ENCODE results near the gene RANBP1.

Gene RANBP1

GRCh38 chr22:20088263-20088648 is 27.6 kb upstream of the RANBP1 start:
- DNase-seq (ENCODE audit: low read depth) = no peak

GRCh38 chr22:20089226-20089976 is 26.5 kb upstream of the RANBP1 start:
- DNase-seq (ENCODE audit: low read depth) = no peak

- no peak for DNase-seq (ENCODE audit: low read depth)
These were observed 25.8 kb upstream of the RANBP1 start for GRCh38 chr22:20089977-20090729.

GRCh38 chr22:20090730-20091240 is 25.1 kb upstream of the RANBP1 start:
- DNase-seq (ENCODE audit: low read depth) = no peak

GRCh38 chr22:20091690-20092476 is 24.0 kb upstream of the RANBP1 start:
- no peak for DNase-seq (ENCODE audit: low read depth)

- no peak for DNase-seq (ENCODE audit: low read depth)
These were observed 23.4 kb upstream of the RANBP1 start for GRCh38 chr22:20092477-20092854.

GRCh38 chr22:20093418-20094196 is 22.3 kb upstream of the RANBP1 start:
- no peak for DNase-seq (ENCODE audit: low read depth)

GRCh38 chr22:20094197-20094807 is 21.6 kb upstream of the RANBP1 start:
- no peak for DNase-seq (ENCODE audit: low read depth)

GRCh38 chr22:20095521-20095920 is 20.4 kb upstream of the RANBP1 start:
- no peak for DNase-seq (ENCODE audit: low read depth)

GRCh38 chr22:20096574-20097420 is 19.1 kb upstream of the RANBP1 start:
- DNase-seq (ENCODE audit: low read depth) = no peak

- no peak for DNase-seq (ENCODE audit: low read depth)
These were observed 16.7 kb upstream of the RANBP1 start for GRCh38 chr22:20099099-20099711.

- no peak for DNase-seq (ENCODE audit: low read depth)
These were observed 14.3 kb upstream of the RANBP1 start for GRCh38 chr22:20101638-20102037.

GRCh38 chr22:20102203-20102780 is 13.6 kb upstream of the RANBP1 start:
- DNase-seq (ENCODE audit: low read depth) = no peak

GRCh38 chr22:20105456-20106204 is 10.3 kb upstream of the RANBP1 start:
- DNase-seq (ENCODE audit: low read depth) = no peak

- no peak for DNase-seq (ENCODE audit: low read depth)
These were observed 9.6 kb upstream of the RANBP1 start for GRCh38 chr22:20106205-20106848.

GRCh38 chr22:20106849-20107237 is 9.1 kb upstream of the RANBP1 start:
- DNase-seq (ENCODE audit: low read depth) = no peak

GRCh38 chr22:20107471-20107901 is 8.4 kb upstream of the RANBP1 start:
- DNase-seq (ENCODE audit: low read depth) = no peak
